Spleen (tissue), 11 donors: Measurements from ENCODE around the gene LACTBL1. TPM values are rescaled to one million over a fixed set of nuclear protein-coding genes. Genes with fewer than 3 reads are reported as not detected.

Source experiments
- DNase-seq: peaks from one replicate; pipeline ENCODE4 v3.0.0-alpha.2; 2020
- H3K27ac ChIP-seq, 8 donors: fragments of 200-600 bp; sonication (generic) in 7 of 8; 1 replicate in 4 of 8; 2 replicates in 4 of 8; pipeline versions ENCODE4 v1.5.0 to v1.8.0; 2016 to 2021; ENCODE audit warnings: inconsistent platforms in 4 of 8, mild to moderate bottlenecking in 4 of 8, moderate library complexity in 1 of 8
- H3K27me3 ChIP-seq, 7 donors: fragments of 200-600 bp; sonication (generic) in 6 of 7; replicated peaks in 1 of 7; 1 replicate in 4 of 7; 2 replicates in 3 of 7; pipeline versions ENCODE4 v1.5.0 to v1.8.0; 2016 to 2021; ENCODE audit warnings: inconsistent platforms in 3 of 7, mild to moderate bottlenecking in 1 of 7
- H3K36me3 ChIP-seq, 6 donors: fragments of 200-600 bp; sonication (generic) in 5 of 6; 1 replicate in 4 of 6; 2 replicates in 2 of 6; pipeline versions ENCODE4 v1.5.0 to v1.8.0; 2016 to 2021; ENCODE audit warnings: inconsistent platforms in 2 of 6
- H3K4me1 ChIP-seq, 6 donors: fragments of 200-600 bp; sonication (generic) in 5 of 6; 1 replicate in 3 of 6; 2 replicates in 3 of 6; pipeline versions ENCODE4 v1.5.0 to v1.8.0; 2016 to 2021; ENCODE audit warnings: inconsistent platforms in 3 of 6
- H3K4me3 ChIP-seq, 8 donors: fragments of 200-600 bp; sonication (generic) in 7 of 8; 1 replicate in 4 of 8; 2 replicates in 4 of 8; pipeline versions ENCODE4 v1.5.0 to v1.8.0; 2016 to 2021; ENCODE audit warnings: inconsistent platforms in 4 of 8, mild to moderate bottlenecking in 4 of 8, moderate library complexity in 2 of 8
- H3K9me3 ChIP-seq, 8 donors: fragments of 200-600 bp; sonication (generic) in 7 of 8; 1 replicate in 4 of 8; 2 replicates in 4 of 8; pipeline versions ENCODE4 v1.5.0 to v1.8.0; 2016 to 2021; ENCODE audit warnings: inconsistent platforms in 4 of 8
- POLR2A ChIP-seq, 3 donors: fragments of 450-650 bp; IDR thresholded peaks; one replicate each; pipeline ENCODE4 v1.5.1; 2017; ENCODE audit warnings: antibody characterized with exemption in 3 of 3, mild to moderate bottlenecking in 1 of 3
- POLR2AphosphoS5 ChIP-seq, 3 donors: sonication (generic); formaldehyde crosslinking; IDR thresholded peaks; one replicate each; pipeline ENCODE4 v1.5.1; 2017; ENCODE audit warnings: antibody characterized with exemption in 3 of 3
- WGBS, 5 donors: extraction: QIAGEN DNeasy Blood & Tissue Kit in 3 of 5; methylation state at CpG; one replicate each; pipeline versions ENCODE4 v1.1.5 to v1.1.7; 2013 to 2018; 5-methylcytosine and 5-hydroxymethylcytosine counted together
- intact Hi-C: fragments of 100-400 bp; cut with DNase I; formaldehyde crosslinking; loops from one replicate; pipeline ENCODE4 v1.15.0; 2023; ENCODE audit warnings: low total_unique reads
- polyA plus RNA-seq, 3 donors: library from polyadenylated mRNA; stranded (reverse); fragments of 200-250 nt; gene quantifications; one replicate each; pipeline ENCODE4 v1.2.1, GENCODE V29; 2013
- total RNA-seq, 7 donors: library from RNA; depleted of rRNA in 3 of 7; stranded (reverse); fragments of >200 nt in 3 of 7; fragmentation: NEBNext Ultra II Directional in 4 of 7; extraction: Animal tissue kit (Norgen Biotek cat#: 25700) in 4 of 7; gene quantifications; one replicate each; pipeline versions ENCODE4 v1.1.0 to v1.2.1, GENCODE V29; 2016 to 2021
- TF ChIP-seq, protein P1 (sequence below), 11 experiments: fragments of 200-600 bp in 7 of 11; fragments of 450-650 bp in 4 of 11; sonication (generic) in 4 of 11; IDR thresholded peaks in 8 of 11; conservative IDR thresholded peaks in 3 of 11; 1 replicate in 7 of 11; 2 replicates in 4 of 11; pipeline versions ENCODE4 v1.4.0 to v1.8.0; 2016 to 2021; ENCODE audit warnings: antibody characterized with exemption in 11 of 11, inconsistent platforms in 4 of 11, mild to moderate bottlenecking in 1 of 11
- donor health status: healthy with polysubstance abuse.
- donor health status: DM: no; HTN: no; CAD: no; lungs with moderate emphysema.
- donor health status: DM: no; HTN: no; CAD: no.
- donor health status: Bipolar disorder and iron deficiency.
- donor health status: healthy.
- donor health status: DM: no; HTN: no; CAD: no.
- donor health status: DM: yes; HTN: yes; CAD: no.

The LACTBL1 gene
- total and polyA plus RNA-seq, 10 donors: not detected

DNA sequence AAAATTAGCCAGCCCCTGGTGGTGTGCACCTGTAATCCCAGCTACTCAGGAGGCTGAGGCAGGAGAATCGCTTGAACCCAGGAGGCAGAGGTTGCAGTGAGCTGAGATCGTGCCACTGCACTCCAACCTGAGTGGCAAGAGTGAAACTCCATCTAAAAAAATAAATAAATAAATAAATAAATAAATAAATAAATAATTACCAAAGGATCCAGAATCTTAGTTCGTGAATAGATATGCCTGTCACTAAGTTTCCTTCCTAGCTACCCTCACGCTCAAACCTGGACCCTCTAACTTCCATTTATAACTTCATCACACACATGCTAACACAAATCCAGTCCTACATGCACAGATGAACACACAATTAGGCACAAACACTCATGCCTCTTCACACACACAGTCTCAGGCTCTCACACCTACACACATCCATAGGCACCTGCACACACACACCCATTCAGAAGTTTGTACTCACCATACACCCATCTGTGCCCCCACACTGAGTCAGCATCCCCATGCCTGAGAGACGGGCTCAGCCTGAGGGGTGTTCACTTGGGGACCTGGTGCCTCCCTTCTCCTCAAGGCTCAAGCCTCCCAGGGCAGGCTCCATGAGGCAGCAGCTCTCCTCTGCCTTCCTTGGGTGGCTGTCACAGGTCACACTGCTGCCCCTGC lies 61.5 kb downstream of the LACTBL1 start:
- 74 to 93% (median 88%) methylated on average over 5 of the region's 5 CpGs for WGBS, 5 donors
- TF ChIP-seq POLR2AphosphoS5 (IDR thresholded peaks at IDR 0.05) (no peak), POLR2A (IDR thresholded peaks at IDR 0.05) (no peak)
- TF ChIP-seq, protein P1, sequence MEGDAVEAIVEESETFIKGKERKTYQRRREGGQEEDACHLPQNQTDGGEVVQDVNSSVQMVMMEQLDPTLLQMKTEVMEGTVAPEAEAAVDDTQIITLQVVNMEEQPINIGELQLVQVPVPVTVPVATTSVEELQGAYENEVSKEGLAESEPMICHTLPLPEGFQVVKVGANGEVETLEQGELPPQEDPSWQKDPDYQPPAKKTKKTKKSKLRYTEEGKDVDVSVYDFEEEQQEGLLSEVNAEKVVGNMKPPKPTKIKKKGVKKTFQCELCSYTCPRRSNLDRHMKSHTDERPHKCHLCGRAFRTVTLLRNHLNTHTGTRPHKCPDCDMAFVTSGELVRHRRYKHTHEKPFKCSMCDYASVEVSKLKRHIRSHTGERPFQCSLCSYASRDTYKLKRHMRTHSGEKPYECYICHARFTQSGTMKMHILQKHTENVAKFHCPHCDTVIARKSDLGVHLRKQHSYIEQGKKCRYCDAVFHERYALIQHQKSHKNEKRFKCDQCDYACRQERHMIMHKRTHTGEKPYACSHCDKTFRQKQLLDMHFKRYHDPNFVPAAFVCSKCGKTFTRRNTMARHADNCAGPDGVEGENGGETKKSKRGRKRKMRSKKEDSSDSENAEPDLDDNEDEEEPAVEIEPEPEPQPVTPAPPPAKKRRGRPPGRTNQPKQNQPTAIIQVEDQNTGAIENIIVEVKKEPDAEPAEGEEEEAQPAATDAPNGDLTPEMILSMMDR (IDR thresholded peaks at IDR 0.05 in 8 of 11, conservative IDR thresholded peaks at IDR 0.05 in 3 of 11): no peak
- Histone ChIP-seq H3K27me3 (peaks cover 0 to 13% (median 0%) of the 10 kb centered on the region in 7 donors), H3K4me1 (peaks cover 0 to 5% (median 2%) of the 10 kb centered on the region in 6 donors), H3K36me3 (no peaks in the 10 kb centered on the region), H3K4me3 (no peak overlapping the region), H3K9me3 (no peaks in the 10 kb centered on the region), H3K27ac (no peak overlapping the region)
- intact Hi-C loops: no loop called here
- no peak for DNase-seq

- Histone ChIP-seq H3K4me3 (no peak overlapping the region), H3K36me3 (no peaks in the 10 kb centered on the region), H3K27ac (no peak overlapping the region), H3K4me1 (no peaks in the 10 kb centered on the region), H3K27me3 (peaks cover 0 to 4% (median 0%) of the 10 kb centered on the region in 7 donors), H3K9me3 (no peaks in the 10 kb centered on the region)
- DNase-seq: no peak
- TF ChIP-seq, protein P1 (IDR thresholded peaks at IDR 0.05 in 8 of 11, conservative IDR thresholded peaks at IDR 0.05 in 3 of 11): no peak
- TF ChIP-seq POLR2A (IDR thresholded peaks at IDR 0.05): no peak
- TF ChIP-seq POLR2AphosphoS5 (IDR thresholded peaks at IDR 0.05): no peak
- intact Hi-C loops: no loop called here
- 89 to 96% (median 94%) methylated on average over 13 of the region's 13 CpGs for WGBS, 5 donors
Observed at GRCh38 chr1:22910286-22910685, 62.4 kb downstream of the LACTBL1 start.

DNA sequence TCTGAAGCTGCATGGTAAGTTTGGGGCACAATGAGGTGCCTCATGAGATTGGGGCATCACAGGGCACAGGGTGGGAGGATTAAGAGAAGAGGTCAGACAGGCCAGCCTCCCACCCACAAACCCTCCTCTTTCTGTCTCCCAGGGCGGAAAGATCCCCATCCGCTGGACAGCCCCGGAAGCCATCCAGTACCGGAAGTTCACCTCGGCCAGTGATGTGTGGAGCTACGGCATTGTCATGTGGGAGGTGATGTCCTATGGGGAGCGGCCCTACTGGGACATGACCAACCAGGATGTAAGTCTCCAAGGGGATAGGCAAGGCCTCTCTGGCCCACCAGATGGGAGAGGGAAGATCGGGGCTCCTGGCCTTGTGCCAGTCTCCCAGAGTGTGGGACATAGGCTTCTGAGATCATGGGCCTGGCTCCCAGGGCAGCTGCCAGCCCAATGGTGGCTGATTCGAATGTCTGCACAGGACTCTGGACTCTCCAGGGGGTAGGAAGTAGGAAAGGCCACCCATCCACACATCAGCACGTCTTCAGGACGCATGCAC lies 63.7 kb downstream of the LACTBL1 start:
- Histone ChIP-seq H3K9me3 (no peaks in the 10 kb centered on the region), H3K27me3 (peaks cover 0 to 4% (median 0%) of the 10 kb centered on the region in 7 donors), H3K4me3 (no peak overlapping the region), H3K27ac (no peak overlapping the region), H3K4me1 (no peaks in the 10 kb centered on the region), H3K36me3 (no peaks in the 10 kb centered on the region)
- intact Hi-C loops: no loop called here
- no peak for DNase-seq
- WGBS, 5 donors: 85 to 96% (median 89%) methylated on average over 10 to 11 of the region's 11 CpGs
- TF ChIP-seq POLR2A (IDR thresholded peaks at IDR 0.05) (no peak), POLR2AphosphoS5 (IDR thresholded peaks at IDR 0.05) (no peak)

- H3K9me3 ChIP-seq: no peaks in the 10 kb centered on the region
- no peaks in the 10 kb centered on the region for H3K4me1 ChIP-seq
- intact Hi-C loops: no loop called here
- no peak for TF ChIP-seq POLR2A (IDR thresholded peaks at IDR 0.05)
- TF ChIP-seq, protein P1 (IDR thresholded peaks at IDR 0.05 in 8 of 11, conservative IDR thresholded peaks at IDR 0.05 in 3 of 11): no peak
- no peak for TF ChIP-seq POLR2AphosphoS5 (IDR thresholded peaks at IDR 0.05)
- H3K36me3 ChIP-seq: no peaks in the 10 kb centered on the region
- 72 to 77% (median 75%) methylated on average over 3 of the region's 3 CpGs for WGBS, 5 donors
- peaks cover 0 to 3% (median 0%) of the 10 kb centered on the region in 7 donors for H3K27me3 ChIP-seq
- no peak overlapping the region for H3K4me3 ChIP-seq
- DNase-seq: no peak
- H3K27ac ChIP-seq: no peak overlapping the region
Observed at GRCh38 chr1:22907528-22907927, 65.1 kb downstream of the LACTBL1 start.
